GM13976 (cell line): ENCODE measurements around the gene BCAS3.

Experiments used
- DNase-seq: peaks from one replicate; pipeline ENCODE4 v3.0.0; 2012; ENCODE audit warnings: low spot score
- in situ Hi-C: fragments of 300-500 bp; cut with MboI; formaldehyde crosslinking; loops from one replicate; pipeline ENCODE4 v1.12.0; 2022; ENCODE audit warnings: low sequenced_read_pairs, mixed read lengths, inconsistent platforms; ENCODE audit not compliant: unreplicated experiment
- TF ChIP-seq, protein P1 (sequence below): IDR thresholded peaks from 2 replicates; pipeline ENCODE4 v1.5.1; 2012; ENCODE audit warnings: borderline replicate concordance, mild to moderate bottlenecking; ENCODE audit not compliant: insufficient read depth; ENCODE audit errors: extremely low read depth, missing control alignments, control extremely low read depth

BCAS3 gene

DNA sequence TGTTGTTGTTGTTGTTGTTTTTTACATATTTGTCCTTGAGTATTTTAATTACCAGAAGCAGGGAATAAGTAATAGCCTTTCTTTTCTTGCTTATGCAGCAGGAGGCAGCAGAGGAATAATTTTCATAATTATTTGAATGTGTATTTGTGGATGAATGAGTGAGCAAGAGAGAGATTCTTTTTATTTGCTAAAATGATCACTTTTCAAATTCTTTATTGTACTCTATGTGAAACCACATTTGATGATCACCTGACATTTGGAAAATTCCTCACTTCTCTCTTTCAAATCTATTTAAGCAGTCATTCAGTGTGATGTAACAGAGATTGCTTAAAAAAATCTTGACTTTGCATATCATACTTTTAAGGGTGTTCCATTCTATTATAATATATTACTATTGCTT lies 223.6 kb downstream of the BCAS3 start:
- DNase-seq: no peak

DNA sequence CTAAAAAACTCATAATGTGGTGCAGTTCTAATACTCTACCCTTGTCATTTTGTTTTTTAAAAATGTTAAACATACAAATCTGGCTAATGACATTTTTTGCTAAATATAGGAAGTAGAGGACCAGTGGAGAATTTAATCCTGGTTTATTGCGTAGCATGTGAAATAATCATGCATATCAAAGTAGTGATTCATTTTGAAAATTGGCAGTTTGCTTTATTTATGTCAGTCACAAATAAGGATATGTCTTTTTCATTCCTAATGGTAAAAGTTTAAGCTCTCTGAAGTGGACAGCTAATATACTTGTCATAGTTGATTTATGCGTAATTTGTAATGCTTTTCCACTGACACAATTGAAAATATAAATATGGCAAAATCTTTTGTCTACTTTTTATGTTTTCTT lies 224.2 kb downstream of the BCAS3 start:
- TF ChIP-seq, protein P1, sequence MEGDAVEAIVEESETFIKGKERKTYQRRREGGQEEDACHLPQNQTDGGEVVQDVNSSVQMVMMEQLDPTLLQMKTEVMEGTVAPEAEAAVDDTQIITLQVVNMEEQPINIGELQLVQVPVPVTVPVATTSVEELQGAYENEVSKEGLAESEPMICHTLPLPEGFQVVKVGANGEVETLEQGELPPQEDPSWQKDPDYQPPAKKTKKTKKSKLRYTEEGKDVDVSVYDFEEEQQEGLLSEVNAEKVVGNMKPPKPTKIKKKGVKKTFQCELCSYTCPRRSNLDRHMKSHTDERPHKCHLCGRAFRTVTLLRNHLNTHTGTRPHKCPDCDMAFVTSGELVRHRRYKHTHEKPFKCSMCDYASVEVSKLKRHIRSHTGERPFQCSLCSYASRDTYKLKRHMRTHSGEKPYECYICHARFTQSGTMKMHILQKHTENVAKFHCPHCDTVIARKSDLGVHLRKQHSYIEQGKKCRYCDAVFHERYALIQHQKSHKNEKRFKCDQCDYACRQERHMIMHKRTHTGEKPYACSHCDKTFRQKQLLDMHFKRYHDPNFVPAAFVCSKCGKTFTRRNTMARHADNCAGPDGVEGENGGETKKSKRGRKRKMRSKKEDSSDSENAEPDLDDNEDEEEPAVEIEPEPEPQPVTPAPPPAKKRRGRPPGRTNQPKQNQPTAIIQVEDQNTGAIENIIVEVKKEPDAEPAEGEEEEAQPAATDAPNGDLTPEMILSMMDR: no peak
- DNase-seq: no peak
- in situ Hi-C loops: no loop called here

More for the DNA sequence above, 223.6 kb downstream of the BCAS3 start:
- TF ChIP-seq, protein P1: no peak
- in situ Hi-C loops: no loop called here

DNA sequence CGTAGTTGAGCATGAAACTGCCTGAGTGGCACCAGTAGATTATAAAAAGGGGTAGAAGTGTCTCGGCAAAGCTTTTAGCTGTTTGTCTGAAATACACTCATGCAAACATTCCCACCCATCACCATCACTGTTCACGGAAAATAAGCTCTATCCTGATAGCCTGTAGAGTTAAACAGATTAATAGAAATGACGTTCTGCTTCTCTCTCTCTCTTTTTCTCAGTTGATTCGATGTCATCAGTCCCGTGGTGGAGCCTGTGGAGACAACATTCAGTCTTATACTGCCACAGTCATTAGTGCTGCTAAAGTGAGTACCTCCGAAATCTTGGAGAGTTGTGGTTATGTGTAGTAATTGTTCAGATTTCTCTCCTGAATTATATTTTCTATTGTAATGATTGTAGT lies 224.7 kb downstream of the BCAS3 start:
- TF ChIP-seq, protein P1: no peak
- DNase-seq: no peak
- in situ Hi-C loops: no loop called here

DNA sequence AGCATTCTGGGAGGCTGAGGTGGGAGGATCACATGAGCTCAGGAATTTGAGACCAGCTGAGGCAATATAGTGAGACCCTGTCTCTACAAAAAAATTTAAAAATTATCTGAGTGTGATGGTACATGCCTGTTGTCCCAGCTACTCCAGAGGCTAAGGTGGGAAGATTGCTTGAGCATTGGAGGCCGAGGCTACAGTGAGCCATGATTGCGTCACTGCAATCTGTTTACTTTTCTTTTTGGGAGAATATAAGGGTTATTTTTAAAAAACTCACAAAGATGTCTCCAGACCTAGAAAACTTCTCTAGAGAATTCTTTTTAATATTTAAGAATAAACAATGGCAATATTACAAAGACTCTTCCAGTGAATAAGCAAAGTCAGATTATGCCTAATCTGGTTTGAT lies 226.9 kb downstream of the BCAS3 start:
- no peak for DNase-seq
- TF ChIP-seq, protein P1: no peak
- in situ Hi-C loops: no loop called here

DNA sequence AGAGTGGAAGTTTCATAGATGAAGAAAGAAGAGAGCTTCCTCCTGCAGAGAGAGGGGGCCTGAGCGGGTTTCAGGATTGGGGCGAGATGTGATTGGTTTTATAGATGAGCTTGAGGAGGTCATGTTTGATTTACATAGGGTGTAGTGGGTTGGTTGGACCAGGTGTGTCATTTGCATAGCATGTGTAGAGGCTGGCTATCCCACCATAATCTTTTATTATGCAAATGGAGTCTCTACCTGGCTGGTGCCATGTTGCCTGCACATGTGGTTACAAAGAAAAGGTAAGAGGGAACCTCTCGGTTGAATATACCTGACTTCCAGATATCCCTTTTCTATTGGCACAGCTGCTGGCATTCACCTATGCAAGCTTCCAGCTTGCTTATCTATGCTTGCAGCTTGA lies 228.1 kb downstream of the BCAS3 start:
- no peak for DNase-seq
- TF ChIP-seq, protein P1: no peak
- in situ Hi-C loops: no loop called here

DNA sequence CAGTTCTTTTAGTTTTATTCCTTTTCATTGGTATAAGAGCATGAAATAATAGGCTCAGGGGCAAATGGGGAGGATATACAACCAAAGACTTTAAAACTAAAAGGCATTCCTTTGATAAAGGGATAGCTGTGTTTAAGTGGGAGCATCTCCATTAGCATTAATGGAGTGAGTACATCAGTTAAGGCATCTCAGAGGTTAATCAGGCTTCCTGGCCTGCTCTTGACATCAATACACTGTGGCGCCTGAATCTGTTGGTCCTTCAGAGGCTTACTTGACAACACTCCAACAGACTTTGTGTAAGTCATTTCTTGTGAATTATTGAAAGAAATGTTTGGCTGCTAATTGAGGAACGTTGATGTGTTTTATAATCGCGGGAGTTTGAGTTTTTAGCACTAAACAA lies 230.7 kb downstream of the BCAS3 start:
- no peak for DNase-seq
- TF ChIP-seq, protein P1: no peak
- in situ Hi-C loops: no loop called here

DNA sequence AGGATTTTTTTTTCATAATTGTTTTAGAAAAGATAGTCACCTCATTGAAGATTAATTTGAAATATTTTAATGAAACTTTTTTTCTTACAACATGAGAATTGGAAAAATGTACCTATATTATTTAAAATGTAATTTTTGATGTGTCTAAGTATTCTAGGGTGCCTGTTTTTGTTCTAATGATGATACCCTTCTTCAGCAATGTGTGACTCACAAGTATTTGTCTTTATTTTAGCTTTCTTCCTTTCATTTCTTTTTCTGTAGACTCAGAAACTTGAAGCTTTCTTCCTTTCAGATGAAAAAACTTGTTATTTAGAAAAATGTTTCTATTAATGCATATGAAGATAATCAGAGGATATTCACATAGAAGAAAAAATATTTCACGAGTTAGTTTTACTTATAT lies 231.8 kb downstream of the BCAS3 start:
- TF ChIP-seq, protein P1: no peak
- in situ Hi-C loops: no loop called here
- DNase-seq: no peak
